Vagina (tissue), 2 donors: ENCODE results near the gene RIPOR3. TPM values are rescaled to one million over a fixed set of nuclear protein-coding genes. Genes with fewer than 3 reads are reported as not detected.

Source experiments
- DNase-seq, 2 donors: peaks; one replicate each; pipeline ENCODE4 v3.0.0-alpha.2; 2017; ENCODE audit errors: extremely low spot score in 2 of 2
- H3K27ac ChIP-seq: fragments of 200-600 bp; sonication (generic); one replicate; pipeline ENCODE4 v1.5.1; 2019
- H3K27me3 ChIP-seq: fragments of 200-600 bp; sonication (generic); one replicate; pipeline ENCODE4 v1.5.1; 2019
- H3K36me3 ChIP-seq, 2 donors: fragments of 200-600 bp; sonication (generic); one replicate each; pipeline ENCODE4 v1.5.1; 2017 to 2019
- H3K4me1 ChIP-seq: fragments of 200-600 bp; sonication (generic); one replicate; pipeline ENCODE4 v1.5.1; 2019
- H3K4me3 ChIP-seq, 2 donors: fragments of 200-600 bp; sonication (generic); 1 replicate in 1 of 2; 2 replicates in 1 of 2; pipeline ENCODE4 v1.5.1; 2016 to 2019
- H3K9me3 ChIP-seq: fragments of 200-600 bp; sonication (generic); one replicate; pipeline ENCODE4 v1.5.1; 2019
- POLR2A ChIP-seq, 2 donors: fragments of 450-650 bp; IDR thresholded peaks; one replicate each; pipeline ENCODE4 v1.6.1; 2017; ENCODE audit warnings: antibody characterized with exemption in 2 of 2, mild to moderate bottlenecking in 2 of 2, moderate library complexity in 2 of 2
- POLR2AphosphoS5 ChIP-seq, 2 donors: sonication (generic); formaldehyde crosslinking; IDR thresholded peaks; one replicate each; pipeline ENCODE4 v1.9.0; 2017; ENCODE audit warnings: antibody characterized with exemption in 2 of 2, mild to moderate bottlenecking in 2 of 2, low read depth in 1 of 2; ENCODE audit not compliant: insufficient read depth in 1 of 2
- intact Hi-C: fragments of 100-400 bp; cut with DNase I; formaldehyde crosslinking; loops from one replicate; pipeline ENCODE4 v1.15.1; 2023
- total RNA-seq: library from RNA; depleted of rRNA; stranded (reverse); fragments of >200 nt; gene quantifications from one replicate; pipeline ENCODE4 v1.2.3, GENCODE V29; 2016
- TF ChIP-seq, protein P1 (sequence below), 3 experiments: fragments of 450-650 bp in 2 of 3; fragments of 200-600 bp in 1 of 3; sonication (generic) in 1 of 3; IDR thresholded peaks; one replicate each; pipeline ENCODE4 v1.5.1; 2017 to 2019; ENCODE audit warnings: antibody characterized with exemption in 3 of 3, mild to moderate bottlenecking in 2 of 3, moderate library complexity in 2 of 3

The RIPOR3 gene
- total RNA-seq, 1 donor from 2014 or later: 38.1 TPM

DNA sequence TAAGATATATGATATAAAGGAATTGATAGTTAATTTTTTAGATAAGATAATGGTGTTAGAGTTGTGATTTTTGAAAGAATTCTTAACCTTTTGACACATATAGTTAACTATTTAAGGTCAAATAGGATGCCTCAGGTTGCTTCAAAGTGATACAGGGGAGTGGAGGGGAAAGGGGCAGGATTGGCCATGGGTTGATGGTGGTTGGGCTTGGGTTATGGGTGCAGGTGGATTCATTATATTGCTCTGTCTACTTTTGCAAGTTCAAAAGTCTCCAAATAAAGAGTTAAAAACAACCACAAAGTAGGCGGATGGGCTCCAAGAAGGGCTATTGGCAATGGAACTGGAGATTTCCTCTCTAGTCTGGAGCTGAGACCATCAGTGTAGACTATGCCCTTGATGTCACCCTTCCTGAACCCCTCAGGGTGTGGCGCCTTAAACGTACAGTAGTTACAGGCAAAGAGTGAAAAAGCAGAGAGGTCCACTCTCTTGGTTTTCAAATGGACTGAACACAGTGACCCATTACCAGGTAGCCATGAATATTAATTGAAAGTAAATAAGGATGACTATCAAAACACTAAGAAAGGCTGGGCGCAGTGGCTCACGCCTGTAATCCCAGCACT lies 100.0 kb downstream of the RIPOR3 start:
- no peaks in the 10 kb centered on the region for H3K27me3 ChIP-seq
- H3K4me1 ChIP-seq: peaks cover 23% of the 10 kb centered on the region
- no peak for DNase-seq
- peaks cover 0 to 17% of the 10 kb centered on the region in 2 donors for H3K36me3 ChIP-seq
- TF ChIP-seq POLR2AphosphoS5 (IDR thresholded peaks at IDR 0.05; ENCODE audit: insufficient read depth in 1 of 2, low read depth in 1 of 2) (no peak), POLR2A (IDR thresholded peaks at IDR 0.05) (no peak)
- TF ChIP-seq, protein P1, sequence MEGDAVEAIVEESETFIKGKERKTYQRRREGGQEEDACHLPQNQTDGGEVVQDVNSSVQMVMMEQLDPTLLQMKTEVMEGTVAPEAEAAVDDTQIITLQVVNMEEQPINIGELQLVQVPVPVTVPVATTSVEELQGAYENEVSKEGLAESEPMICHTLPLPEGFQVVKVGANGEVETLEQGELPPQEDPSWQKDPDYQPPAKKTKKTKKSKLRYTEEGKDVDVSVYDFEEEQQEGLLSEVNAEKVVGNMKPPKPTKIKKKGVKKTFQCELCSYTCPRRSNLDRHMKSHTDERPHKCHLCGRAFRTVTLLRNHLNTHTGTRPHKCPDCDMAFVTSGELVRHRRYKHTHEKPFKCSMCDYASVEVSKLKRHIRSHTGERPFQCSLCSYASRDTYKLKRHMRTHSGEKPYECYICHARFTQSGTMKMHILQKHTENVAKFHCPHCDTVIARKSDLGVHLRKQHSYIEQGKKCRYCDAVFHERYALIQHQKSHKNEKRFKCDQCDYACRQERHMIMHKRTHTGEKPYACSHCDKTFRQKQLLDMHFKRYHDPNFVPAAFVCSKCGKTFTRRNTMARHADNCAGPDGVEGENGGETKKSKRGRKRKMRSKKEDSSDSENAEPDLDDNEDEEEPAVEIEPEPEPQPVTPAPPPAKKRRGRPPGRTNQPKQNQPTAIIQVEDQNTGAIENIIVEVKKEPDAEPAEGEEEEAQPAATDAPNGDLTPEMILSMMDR (IDR thresholded peaks at IDR 0.05): no peak
- intact Hi-C loops: no loop called here
- no peaks in the 10 kb centered on the region for H3K9me3 ChIP-seq
- H3K4me3 ChIP-seq: no peak overlapping the region
- no peak overlapping the region for H3K27ac ChIP-seq

DNA sequence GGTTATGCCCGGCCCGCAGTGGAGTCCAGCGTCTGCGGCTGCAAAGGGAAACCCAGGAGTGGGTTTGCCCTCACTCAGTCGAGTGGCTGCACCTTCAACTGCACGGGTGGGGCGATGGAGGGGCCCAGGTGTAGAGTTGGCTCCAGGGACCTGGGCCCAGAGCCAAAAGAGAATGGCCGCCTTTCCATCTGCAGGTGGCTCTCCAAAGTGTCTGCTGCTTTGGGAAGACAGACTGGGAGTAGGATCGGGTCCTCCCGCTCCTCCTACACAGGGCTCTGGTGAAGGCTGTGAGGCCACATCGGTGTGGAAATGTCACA lies 101.0 kb downstream of the RIPOR3 start:
- TF ChIP-seq, protein P1 (IDR thresholded peaks at IDR 0.05): no peak
- TF ChIP-seq POLR2AphosphoS5 (IDR thresholded peaks at IDR 0.05; ENCODE audit: insufficient read depth in 1 of 2, low read depth in 1 of 2): no peak
- no peak for TF ChIP-seq POLR2A (IDR thresholded peaks at IDR 0.05)
- Histone ChIP-seq H3K36me3 (peaks cover 0 to 27% of the 10 kb centered on the region in 2 donors), H3K4me3 (no peak overlapping the region), H3K9me3 (no peaks in the 10 kb centered on the region), H3K27me3 (no peaks in the 10 kb centered on the region), H3K4me1 (peaks cover 29% of the 10 kb centered on the region), H3K27ac (no peak overlapping the region)
- no peak for DNase-seq
- intact Hi-C loops: no loop called here

DNA sequence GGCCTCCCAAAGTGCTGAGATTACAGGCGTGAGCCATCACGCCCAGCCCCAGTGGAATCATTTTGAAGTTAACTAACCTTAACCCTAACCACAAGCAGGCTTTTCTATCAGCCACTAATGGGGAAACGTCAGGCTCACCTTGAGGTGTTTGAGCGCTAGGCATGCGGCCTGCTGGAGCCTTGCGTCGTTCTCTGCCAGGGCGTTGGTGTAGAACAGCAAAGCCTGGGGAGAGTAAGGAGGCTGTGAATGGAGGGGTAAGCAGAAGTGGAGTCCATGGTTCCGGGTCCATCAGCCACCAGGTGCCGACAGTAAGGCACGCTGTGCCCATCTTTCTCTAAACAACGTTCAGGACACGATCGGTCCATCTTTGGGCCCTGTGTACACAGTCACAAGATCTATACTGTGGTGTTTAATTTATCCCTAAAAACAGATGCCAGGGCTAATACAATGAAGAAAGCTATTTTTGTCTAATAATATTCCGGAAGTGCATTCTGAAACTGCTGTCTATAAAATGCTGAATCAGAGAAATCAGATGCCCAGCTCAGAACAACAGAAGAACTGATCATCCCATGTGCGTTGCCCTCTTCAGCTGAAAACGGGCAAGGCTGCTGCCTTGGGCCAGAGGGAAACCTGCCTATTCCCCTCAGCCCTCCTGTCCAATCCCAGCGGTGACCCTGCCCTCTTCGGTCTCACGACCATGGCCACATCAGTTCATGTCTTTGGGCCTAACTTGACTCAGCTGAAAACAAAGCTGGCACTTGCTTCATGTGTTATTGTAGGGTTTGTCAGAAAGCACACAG lies 101.6 kb downstream of the RIPOR3 start:
- H3K27me3 ChIP-seq: no peaks in the 10 kb centered on the region
- H3K4me1 ChIP-seq: peaks cover 29% of the 10 kb centered on the region
- intact Hi-C loops: no loop called here
- no peak overlapping the region for H3K27ac ChIP-seq
- H3K9me3 ChIP-seq: no peaks in the 10 kb centered on the region
- H3K4me3 ChIP-seq: no peak overlapping the region
- no peak for DNase-seq
- TF ChIP-seq POLR2A (IDR thresholded peaks at IDR 0.05): no peak
- TF ChIP-seq, protein P1 (IDR thresholded peaks at IDR 0.05): no peak
- no peak for TF ChIP-seq POLR2AphosphoS5 (IDR thresholded peaks at IDR 0.05; ENCODE audit: insufficient read depth in 1 of 2, low read depth in 1 of 2)
- peaks cover 0 to 29% of the 10 kb centered on the region in 2 donors for H3K36me3 ChIP-seq

DNA sequence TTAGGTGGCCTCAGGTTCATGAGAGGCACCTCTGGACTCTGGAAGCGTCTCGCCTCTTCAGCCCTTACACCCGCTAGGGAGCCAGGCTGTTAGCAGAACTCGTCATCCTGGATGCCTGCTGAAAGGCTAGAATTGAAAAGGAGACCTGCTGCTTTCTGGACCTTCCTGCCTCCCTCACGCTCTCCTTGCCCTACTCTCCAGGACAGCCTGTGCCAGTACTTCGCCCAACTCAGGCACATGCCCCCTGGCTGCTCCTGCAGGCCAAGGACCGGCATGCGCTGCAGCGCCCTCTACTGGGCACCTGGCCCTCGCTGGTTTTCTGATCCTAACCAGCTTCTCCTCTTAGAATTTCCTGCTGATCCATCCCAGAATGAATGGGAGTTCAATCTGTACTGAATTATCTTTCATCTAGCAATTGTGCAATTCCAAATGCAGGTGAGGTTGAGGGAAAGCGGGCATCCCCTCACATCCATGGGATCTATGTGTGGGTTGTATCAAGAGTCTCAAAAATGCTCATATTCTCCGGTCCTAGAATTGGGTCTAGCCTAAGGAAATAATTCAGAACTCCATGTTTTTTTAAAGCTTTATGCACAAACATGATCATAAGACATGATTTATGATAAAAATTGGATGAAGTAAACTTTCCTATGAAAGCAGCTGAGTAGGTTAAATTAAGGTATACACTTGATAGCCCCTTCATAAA lies 103.2 kb downstream of the RIPOR3 start:
- intact Hi-C loops: no loop called here
- peaks cover 36% of the 10 kb centered on the region for H3K4me1 ChIP-seq
- no peaks in the 10 kb centered on the region for H3K9me3 ChIP-seq
- TF ChIP-seq POLR2A (IDR thresholded peaks at IDR 0.05) (no peak), POLR2AphosphoS5 (IDR thresholded peaks at IDR 0.05; ENCODE audit: insufficient read depth in 1 of 2, low read depth in 1 of 2) (peak in 1 of 2 donors; percentile 27)
- TF ChIP-seq, protein P1 (IDR thresholded peaks at IDR 0.05): peak; percentile 30 to 63 (median 59)
- H3K27me3 ChIP-seq: no peaks in the 10 kb centered on the region
- DNase-seq: no peak
- peak overlapping the region; percentile 37 for H3K27ac ChIP-seq
- H3K36me3 ChIP-seq: peaks cover 0 to 38% of the 10 kb centered on the region in 2 donors
- H3K4me3 ChIP-seq: no peak overlapping the region
